GM08714 (cell line): ENCODE results near the gene CCNF.

Experiments used
- H3K4me3 ChIP-seq: fragments of 200-500 bp; sonication (Bioruptor generic); 2 replicates; pipeline ENCODE4 v1.5.1; 2014; ENCODE audit warnings: mild to moderate bottlenecking, low read length, inconsistent platforms
- ZNF274 ChIP-seq: IDR thresholded peaks from 2 replicates; pipeline ENCODE4 v1.6.1; 2012; ENCODE audit warnings: mild to moderate bottlenecking, low read depth, low read length

Gene CCNF

DNA sequence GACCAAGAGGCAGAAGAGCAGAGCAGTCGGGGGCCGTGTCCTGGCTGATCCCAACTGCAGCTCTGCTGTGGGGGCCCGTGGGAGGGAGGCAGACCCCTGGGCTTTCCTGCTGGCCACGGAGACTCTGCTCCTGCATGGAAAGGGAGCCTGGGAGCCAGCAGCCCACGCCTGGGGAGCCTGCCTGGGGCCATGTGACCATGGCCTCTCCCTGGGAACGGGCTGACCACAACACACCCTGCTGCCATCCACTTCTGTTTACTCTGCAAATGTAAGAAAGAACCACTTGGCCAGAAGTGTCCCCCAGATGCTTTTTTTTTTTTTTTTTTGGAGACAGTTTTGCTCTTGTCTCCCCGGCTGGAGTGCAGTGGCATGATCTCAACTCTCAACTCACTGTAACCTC is 28.7 kb downstream of the CCNF start:
- TF ChIP-seq ZNF274 = no peak

DNA sequence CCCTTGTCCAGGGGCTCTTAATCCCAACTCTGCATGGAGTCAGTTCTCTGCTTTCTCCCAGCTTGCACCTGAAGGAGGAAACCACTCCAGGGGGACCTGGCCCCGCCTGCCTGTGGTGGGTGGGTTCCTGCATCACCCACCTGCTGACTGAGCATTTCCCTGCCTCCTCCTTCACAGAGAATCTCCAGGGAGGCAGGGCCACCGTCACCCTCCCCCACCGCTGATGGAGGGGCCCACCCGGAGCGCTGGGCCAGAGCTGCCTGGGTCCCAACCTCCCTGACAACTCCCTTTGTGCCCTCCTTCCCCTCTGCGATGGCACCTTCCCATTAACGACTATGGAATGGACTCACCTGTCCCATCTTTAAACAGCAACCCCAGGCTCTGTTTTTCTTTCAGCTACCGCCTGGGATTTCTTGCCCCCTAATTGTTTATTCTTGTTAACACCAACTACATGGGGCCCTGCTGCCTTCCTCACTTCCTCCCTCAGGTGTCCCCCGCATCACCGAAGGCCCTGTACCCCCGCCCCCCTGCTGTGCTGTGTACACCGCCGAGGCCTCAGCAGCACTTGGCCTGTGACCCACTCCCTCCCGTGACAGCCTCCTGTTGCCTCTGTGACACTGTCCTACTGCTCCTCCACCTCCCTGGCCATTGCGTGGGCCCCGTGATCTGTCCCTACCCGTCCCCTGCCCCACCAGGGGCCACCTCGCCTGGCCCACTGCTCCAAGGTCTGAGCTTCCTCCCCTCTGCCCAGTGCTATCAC is 29.8 kb downstream of the CCNF start:
- H3K4me3 ChIP-seq = peak overlapping the region; percentile 59; the same call in 1 of the 2 replicates
- no peak for TF ChIP-seq ZNF274

More for the DNA sequence above, 28.7 kb downstream of the CCNF start:
- H3K4me3 ChIP-seq = no peak overlapping the region

DNA sequence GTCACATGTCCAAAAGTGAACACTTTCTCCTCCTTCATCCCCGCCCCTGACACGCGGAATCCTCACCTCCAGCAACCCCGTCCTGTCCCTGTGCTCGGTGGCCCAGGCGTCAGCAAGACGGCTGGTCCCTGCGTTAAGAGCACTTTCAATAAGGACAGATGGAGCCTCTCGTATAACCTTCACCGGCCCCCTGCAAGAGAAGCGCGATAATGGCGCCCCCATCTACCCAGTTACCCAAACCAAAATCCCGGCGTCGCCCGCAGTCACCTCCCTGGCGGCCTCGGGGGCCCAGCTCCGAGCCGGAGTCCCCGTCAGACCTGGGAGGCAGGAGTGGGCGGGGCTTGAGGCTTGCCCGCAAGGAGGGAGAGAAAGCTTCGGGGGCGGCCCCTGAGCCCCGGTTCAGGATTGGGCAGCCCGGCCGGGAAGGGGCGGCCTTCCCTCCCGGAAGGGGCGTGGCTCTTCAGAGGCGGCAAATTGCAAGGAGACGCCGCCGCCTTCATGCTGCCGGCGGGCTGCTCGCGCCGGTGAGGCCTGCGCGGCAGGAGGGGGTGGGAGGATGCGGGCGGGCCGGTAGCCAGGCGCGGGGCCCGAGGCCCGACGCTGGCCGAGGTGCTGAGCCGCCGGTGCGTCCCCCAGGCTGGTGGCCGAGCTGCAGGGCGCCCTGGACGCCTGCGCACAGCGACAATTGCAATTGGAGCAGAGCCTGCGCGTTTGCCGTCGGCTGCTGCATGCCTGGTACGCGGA is 30.6 kb downstream of the CCNF start, which contains the start of gene TEDC2:
Gene TEDC2 (plus strand): TSS at position 463 of the 744 bp plus-strand sequence. CDS start 36 bp downstream, at position 499.
- TF ChIP-seq ZNF274 = no peak
- H3K4me3 ChIP-seq = peak within 1 kb of the TSS; percentile 86

DNA sequence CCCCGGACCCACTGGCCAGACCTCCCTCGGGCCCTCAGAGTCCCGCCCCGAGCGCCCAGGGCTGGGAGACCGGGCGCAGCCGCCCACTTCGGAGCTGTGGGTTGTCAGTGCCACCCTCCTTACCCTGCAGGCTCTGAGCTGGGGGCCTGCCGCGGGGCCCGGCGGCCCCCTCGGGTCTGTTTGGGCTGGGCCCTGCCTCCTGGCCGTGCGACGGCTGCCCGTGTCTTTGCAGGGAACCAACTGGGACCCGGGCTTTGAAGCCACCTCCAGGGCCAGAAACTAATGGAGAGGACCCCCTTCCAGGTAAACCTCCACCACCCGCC is 31.1 kb downstream of the CCNF start:
- H3K4me3 ChIP-seq = peak overlapping the region; percentile 86
- TF ChIP-seq ZNF274 = no peak

DNA sequence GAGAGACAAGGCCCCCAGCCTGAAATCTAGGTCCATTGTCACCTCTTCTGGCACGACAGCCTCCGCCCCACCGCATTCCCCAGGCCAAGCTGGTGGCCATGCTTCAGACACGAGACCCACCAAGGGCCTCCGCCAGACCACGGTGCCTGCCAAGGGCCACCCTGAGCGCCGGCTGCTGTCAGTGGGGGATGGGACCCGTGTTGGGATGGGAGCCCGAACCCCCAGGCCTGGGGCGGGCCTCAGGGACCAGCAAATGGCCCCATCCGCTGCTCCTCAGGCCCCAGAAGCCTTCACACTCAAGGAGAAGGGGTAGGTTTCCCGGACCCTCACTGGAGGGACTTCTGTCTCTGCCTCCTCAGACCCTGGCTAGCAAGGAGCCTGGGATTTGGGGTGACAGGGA is 31.7 kb downstream of the CCNF start:
- no peak for TF ChIP-seq ZNF274
- H3K4me3 ChIP-seq = peak overlapping the region; percentile 86; the same call in 1 of the 2 replicates

- no peak for TF ChIP-seq ZNF274
- no peak overlapping the region for H3K4me3 ChIP-seq
Observed at GRCh38 chr16:2462031-2462866, 33.0 kb downstream of the CCNF start.

- no peak overlapping the region for H3K4me3 ChIP-seq
- no peak for TF ChIP-seq ZNF274
Observed at GRCh38 chr16:2464333-2464732, 35.1 kb downstream of the CCNF start.

DNA sequence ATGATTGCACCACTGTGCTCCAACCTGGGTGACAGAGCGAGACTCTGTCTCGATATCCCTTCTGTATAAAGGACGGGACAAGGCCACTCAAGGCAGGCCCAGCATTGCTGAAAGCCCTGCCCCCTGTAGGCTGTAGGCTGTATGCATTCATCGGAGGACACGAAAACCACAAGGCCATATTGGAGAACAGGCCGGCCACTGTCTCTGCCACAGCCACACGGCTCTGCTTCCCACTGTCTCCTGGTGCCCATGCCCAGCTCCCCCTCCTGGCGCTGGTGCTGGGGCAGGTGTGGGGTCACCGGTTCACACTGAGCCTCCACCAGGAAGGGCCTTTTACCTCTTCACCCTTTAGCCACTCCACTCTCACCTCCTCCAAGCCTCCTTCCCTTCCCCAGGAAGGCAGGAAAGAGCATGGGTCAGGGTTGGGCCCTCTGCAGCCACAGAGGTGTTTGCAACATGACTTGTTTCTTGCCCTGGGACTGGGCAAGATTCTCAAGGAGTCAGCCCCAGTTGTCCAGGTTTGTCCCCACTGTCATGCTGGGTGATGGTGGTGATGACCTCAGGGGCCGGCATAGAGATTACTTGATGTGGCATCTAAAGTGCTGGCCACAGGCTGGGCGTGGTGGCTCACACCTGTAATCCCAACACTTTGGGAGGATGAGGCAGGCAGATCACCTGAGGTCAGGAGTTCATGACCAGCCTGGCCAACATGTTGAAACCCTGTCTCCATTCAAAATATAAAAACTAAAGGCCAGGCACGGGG is 36.6 kb downstream of the CCNF start:
- no peak for TF ChIP-seq ZNF274
- no peak overlapping the region for H3K4me3 ChIP-seq

DNA sequence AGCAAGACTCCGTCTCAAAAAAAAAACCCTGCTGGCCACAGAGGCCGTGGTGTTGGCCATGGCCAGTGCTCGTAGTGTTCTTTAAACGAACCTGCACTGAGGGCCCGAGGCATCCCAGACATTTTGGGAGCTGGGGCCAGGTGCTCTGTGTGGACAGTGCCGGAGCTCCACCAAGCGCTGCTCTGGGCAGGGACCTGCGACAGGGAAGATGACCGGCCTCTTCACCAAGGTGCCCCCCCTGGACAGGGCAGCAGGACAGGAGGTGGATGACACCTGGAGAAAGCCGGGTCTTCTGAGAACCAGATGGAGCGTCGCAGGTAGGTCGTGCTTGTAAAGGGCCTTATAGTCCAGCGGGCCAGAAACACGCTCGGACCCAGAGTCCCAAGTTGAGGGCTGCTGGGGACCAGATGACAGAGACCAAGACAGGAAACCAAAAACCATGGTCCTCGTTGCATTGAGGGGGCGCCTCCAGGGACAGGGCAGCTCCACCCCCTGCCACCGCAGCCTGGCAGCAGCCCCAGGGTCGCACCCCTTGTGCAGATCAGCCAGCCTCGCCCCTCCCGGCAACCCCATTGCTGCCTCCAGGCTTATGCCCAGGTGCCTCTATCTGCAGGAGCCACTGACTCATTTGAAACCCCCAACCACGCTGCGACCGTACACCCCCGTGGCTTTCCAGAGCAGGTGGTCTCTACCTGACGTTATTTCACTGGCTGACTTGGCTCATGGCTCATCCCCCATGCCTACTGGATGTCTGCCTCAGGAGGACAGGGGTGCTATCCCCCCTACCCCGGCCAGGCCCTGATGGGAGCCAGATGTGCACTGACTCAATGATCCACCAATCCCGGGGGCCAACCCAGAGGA is 37.6 kb downstream of the CCNF start:
- H3K4me3 ChIP-seq = no peak overlapping the region; the same call in 1 of the 2 replicates
- no peak for TF ChIP-seq ZNF274

DNA sequence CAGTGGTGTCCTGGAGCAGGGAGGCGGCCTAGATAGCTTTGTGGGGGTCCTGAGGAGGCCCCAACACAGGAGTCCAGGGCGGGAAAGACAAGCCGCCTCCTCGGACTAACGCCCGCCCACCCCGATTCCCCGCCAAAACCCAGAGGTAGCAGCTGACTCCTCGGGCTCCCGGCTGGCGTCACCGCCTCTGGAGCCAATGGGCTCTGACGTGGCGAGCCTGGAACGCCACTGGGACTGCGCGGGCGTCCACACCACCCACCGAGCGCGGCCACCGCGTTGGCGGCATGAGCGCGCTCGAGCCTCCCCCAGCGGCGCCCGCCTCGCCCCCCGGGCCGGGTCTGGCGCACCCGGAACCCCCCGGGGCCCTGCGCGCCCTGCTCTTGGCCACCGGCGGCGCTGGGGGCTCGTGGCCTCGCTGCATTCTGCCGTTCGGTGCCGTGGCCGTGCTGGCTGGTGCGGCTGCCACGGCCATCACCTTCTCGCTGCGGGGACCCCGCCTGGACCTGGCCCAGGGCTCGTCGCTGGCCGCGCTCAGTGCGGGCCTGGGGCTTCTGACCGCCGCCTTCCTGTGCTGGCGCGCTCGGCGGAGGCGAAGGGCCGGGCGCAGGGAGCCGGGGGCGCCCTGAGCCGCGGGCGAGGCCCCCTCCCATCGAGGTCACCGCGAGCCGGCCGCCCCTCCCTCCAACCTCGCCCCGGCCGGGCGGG is 38.4 kb downstream of the CCNF start:
- H3K4me3 ChIP-seq = peak overlapping the region; percentile 37; the same call in 1 of the 2 replicates
- no peak for TF ChIP-seq ZNF274

DNA sequence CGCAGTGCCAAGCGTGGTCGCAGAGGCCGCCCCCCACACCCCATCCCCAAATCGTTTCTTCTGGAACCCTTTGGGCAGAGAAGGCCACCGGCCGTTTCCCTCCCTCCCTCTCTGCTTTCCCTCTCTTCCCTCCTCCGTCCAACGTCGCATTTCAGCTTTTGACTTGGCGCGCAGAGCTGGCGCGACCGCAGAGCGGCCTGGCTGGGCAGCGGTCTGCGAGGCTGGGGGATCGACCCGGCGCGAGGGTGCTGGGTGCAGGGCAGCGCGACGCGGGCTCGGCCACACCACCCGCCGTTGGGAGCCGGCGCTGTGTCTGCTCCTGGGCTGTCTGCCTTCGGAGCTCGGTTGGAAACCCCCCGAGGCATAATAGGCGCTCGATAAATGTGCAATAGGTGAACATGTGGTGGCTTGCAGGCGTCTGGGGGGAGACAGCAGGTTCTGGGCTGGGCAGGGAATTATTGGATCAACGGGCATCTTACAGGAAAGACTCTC is 39.0 kb downstream of the CCNF start:
- H3K4me3 ChIP-seq = peak overlapping the region; percentile 37; the same call in 1 of the 2 replicates
- no peak for TF ChIP-seq ZNF274
